ENCODE measurements around the gene ARL5B.

Gene ARL5B

DNA sequence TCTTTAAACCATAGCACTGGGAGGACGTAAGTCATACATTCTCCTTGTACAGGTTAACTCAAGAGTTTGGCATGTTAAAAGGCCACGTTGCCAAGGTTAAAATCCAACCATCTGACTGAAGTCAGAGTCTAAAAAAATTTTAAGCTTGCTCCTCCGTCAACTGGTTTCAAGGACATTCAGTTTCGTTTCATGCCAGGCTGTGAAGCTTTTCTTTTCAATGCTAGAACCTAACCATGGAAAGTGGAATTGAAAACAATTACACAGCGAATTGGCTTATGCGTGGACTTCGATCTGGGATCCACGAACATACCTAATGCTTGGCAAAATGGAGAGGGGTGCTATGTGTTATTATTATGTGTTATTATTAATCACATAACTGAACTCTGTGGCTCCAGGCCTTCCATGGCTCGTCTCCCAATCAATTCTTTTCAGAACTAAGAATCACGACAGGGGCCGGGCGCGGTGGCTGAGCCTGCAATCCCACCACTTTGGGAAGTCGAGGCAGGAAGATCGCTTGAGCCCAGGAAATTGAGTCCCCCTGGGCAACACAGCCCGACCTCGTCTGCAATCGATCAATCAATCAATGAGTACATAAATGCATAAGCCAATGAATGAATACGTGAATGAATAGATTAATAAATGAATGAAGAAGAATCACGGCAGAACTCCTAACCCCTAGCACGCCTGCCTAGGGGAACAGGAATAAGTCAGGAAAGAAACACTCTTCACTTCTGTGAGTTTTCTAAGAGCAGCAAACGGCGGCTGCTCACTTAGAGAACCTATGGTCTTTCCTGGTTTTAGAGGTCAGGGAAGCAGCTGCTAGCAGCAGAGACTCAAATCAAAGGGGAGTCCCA lies 733 bp upstream of the ARL5B start:
- no peak for DNase-seq (ENCODE audit: low spot score)
- no peak for FAIRE-seq

DNA sequence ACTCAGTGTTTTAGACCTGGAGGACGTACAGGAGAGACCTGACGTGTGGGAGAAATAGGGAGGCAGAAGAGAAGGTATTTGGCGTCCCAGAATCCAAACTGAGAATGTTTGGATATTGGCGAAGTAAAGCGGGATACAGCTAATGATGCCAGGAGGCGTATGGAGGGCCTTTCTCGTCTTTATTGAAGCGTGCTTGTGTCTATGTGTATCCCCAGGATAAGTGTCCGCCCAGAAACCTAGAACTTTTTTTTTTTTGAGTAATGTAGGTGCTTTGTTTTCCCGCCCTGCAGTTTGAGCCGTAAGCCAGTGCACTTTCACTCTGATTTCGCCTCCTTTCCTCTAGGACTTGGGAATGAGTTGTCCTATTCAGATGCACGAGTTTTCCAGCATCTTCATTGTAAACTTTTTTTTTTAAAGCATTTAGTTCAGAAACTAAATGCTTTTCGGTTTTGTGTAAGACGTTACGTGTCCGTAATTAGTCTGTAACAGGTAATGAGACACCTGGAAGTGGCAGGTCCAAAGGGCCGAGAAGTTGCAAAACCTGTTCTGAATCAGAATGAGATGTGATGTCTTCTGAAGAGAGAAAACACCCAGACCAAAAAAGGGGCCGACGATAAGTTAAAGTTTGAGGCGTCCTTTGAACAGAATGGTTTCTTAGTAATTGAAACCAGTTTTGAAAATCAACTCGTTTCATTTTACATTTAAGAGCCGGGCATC lies 746 bp downstream of the ARL5B start:
- FAIRE-seq (no peak), DNase-seq (ENCODE audit: low spot score) (peak; percentile 12)

DNA sequence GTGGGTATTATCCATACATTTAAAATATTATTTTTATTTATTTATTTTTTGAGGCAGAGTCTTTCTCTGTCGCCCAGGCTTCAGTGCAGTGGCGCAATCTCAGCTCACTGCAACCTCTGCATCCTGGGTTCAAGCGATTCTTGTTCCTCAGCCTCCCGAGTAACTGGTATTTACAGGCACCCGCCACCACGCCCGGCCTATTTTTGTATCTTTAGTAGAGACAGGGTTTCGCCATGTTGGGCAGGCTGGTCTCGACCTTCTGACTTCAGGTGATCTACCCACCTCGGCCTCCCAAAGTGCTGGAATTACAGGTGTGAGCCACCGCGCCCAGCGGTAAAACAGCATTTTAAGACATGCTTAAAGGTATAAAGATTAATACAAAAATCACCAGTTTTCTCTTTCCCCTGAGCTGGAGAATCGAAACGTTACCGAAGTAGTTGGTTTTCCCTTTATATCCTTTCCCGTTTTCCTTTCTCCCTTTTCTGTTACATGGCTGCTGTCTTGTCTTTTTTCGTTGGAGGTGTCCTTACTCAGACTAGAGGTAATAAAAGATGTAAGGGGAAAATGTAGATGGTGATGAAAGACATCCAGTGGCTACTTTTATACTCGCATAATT lies 1.7 kb downstream of the ARL5B start:
- DNase-seq (ENCODE audit: low spot score), result no peak

DNA sequence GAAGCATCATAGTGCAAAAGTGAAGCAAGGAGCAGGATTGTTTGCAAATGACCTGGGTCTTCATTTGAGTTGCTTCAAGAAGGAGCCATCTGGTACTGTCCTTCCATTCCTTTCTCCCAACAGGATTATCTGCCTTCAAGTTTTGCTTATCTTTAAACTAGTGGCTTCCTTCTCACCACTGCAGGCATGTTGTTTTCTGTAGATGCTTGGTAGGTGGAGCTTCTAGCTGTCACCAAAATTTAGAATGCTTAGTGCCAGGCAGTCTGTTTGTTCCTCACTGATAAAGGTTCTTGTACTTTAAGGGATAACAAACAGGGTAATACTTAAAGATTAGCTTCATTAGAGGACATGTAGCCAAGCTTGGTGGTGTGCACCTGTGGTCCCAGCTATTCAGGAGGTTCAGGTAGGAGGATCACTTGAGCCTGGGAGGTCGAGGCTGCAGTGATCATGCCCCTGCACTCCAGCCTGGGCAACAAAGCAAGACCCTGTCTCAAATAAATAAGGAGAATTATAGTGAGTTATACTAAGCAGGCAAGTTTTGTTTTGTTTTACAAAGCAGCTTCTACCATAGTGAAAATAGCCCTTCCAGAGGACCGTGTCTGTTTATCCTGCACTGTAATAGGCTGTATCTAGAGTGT lies 5.7 kb downstream of the ARL5B start:
- DNase-seq (ENCODE audit: low spot score) (no peak), FAIRE-seq (no peak)

More for the DNA sequence above, 1.7 kb downstream of the ARL5B start:
- FAIRE-seq, result no peak

DNA sequence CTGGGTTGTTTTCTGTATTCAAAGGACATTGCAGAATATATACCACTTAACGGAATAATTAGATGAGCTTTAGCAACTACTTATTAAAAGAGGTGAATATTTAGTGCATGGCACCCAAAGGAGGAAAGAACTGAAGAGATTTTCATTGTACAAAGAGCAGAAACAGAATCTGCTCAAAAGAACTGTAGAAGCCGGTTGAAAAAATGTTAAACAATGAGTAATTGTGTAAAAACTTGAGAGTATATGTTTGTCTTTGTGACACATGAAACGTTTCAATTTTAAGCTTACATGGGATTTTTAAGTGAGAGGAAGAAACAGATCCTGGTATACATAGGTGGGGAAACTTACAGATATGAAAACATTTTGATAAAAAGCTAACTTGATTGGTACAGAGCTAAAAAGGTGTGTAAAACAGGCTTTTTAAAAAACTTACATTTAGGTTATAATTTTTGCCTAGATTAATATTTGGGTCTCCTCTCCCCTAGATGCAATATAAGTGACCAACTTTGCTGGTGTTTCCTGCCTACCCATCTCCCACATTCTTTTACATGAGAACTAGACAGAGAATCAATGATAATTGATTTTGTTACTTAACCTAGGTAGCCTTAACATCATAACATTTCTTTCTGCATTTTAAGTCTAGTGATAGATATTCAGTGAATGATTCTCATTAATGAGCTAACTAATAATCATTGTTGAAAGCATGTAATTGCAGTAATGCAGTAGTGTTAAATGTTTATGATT lies 6.8 kb downstream of the ARL5B start:
- DNase-seq (ENCODE audit: low spot score) (no peak), FAIRE-seq (no peak)

DNA sequence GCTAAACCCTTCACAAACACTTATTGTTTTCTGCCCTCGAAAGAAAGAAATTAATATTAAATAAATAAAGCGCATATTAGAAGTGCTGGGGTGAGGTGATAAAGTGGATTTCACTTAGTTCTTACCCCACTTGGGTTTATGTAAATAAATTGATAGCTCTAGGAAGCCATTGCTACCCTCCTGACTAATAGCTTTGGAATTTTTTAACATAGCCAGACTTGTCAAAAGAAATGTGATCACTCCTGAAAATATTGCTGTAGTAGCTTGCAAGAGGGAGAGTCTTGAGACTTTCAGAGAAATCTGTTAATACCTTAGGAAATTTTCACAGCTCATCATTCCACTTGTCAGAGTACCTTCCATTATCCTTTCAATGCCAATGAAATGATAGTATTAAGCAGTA lies 7.6 kb downstream of the ARL5B start:
- DNase-seq (ENCODE audit: low spot score) (peak; percentile 40), FAIRE-seq (no peak)

DNA sequence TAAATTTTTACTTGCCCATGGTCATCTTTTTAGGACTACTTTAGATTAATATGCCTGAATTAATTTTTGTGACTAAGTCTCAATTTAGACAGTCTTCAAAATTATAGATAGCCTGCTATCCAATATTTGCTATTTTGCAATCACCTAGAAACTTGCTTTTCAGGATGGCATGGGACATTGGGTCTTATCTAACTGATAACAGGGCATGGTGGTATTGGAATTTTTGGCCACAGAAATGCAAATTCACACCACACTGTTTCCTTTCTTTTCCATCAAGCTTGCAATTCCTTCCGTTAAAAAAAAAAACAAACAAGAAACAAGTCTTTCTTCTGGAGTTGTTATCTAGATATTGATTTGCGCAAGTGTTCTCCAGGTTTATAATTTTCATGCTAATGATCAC lies 8.8 kb downstream of the ARL5B start:
- no peak for DNase-seq (ENCODE audit: low spot score)
- FAIRE-seq, result no peak

DNA sequence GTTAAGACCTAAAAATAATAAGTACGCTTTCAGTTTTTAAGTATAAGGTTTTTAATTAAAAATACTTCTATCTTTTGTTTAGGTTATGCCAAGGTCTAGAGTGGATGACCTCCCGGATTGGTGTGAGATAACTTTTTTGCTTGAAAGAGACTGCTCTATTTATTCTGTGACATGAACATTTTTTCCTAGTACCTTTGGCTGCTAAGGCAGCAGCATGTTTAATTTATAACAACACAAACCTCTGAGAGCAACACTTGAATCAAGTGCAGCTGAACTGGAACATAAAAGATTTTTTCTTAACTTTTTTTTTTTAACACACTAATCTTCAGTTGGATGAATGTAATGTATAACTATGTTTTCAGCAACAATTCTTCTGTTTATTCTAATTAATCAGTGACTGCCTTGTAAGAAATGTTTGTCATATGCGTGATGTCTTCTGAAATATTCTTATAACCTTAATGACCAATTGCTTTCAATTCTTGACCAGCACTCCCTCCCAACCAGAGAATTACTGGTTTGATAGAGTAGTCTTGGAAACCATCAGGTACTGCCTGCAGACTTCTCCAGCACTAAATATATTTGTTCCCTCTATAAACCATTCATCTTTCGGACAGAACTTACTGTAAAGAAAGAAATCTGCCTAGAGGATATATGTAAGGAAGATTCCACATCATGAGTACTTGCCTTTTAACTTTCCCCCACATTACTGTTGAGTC lies 16.0 kb downstream of the ARL5B start:
- no peak for FAIRE-seq
- DNase-seq (ENCODE audit: low spot score), result no peak

DNA sequence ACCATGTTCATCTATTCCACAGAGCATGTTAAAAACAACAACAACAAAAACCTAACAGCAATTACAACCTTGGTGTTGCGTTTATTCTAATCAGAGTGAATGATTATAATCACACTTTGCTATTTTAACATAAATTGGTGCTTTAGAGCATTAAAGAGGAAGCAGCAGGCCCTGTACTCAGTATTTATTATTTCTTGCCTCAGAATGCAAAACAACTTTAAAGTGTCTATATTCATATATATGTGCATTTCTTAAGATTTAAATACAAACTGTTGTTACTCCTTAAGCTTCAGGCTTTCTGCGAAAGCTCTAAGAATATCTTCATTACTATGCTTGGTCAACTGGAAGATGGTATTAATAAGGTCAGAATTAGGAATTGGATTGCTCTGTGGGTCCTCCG lies 21.5 kb downstream of the ARL5B start:
- no peak for DNase-seq (ENCODE audit: low spot score)
- no peak for FAIRE-seq

DNA sequence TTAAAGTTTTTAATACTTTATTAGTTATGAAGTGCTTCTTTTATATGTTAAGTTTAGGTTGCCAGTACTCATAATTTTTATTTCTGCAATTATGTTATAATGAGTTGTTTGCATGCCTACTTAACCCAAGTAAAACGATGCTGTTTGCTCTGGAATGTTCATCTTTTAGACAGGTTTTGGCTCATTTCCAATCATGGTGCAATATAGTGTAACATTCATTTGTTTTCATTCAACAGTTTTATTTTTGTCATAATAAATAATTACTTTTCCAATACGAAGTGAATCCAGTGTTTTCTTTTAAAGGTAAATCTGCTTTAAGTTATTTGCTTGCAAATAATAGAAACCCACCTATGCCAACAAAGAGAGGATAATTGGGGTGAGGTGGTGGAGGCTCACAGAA lies 22.1 kb downstream of the ARL5B start:
- no peak for FAIRE-seq
- no peak for DNase-seq (ENCODE audit: low spot score)

DNA sequence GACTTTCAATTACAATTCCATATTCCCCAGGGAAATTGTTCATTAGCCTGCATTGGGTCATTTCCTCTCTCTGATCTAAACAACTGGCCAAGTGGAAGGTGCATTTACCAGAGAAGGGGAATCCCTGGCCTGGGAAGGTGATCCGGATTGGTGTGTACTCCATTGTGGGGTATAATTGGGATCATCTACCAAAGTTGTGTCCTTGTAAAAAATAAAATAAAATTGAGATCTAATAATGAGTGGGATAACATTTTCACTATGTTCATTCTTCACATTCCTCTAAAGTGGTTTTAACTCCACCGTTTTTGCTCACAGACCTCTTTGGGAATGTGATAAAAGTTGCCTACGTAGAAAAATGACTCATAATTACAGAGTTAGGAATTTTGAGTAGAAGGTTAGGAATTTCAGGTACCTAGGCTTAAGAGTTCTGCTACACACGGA lies 22.8 kb downstream of the ARL5B start:
- DNase-seq (ENCODE audit: low spot score) (peak; percentile 33), FAIRE-seq (no peak)

DNA sequence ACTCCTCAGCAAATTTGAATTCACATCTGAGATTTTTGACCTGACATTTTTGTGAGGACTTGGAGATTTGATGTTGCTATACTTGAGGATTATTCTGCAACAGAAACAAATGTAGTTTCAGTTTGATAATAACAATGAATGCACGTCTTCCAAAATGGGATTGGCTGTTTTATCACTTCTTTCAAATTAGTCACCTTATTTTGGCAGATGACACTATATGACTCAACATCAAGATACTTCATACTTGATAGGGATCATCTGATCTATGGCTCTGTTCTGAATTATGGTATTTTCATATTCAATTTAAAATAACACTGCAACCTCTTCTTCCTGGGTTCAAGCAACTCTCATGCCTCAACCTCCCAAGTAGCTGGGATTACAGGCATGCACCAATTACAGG lies 24.2 kb downstream of the ARL5B start:
- DNase-seq (ENCODE audit: low spot score) (no peak), FAIRE-seq (no peak)

DNA sequence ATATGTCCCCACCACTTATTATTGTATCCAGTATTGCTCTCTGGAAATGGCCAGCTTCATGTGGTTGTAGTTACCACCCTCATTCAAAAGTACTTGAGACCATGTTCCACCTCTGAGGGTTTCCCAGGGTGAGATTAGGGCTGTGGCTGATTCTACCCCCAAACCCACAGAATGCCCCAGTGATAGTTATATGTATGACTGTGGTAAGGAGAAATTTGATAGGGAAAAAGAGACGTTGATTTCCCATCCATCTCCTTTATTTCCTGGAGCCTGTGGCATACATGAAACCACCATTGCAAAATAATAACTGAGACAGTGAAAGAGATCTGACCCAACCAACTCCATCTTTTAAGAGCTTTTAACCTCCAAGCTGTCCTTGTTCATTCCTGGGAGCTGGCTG lies 25.2 kb downstream of the ARL5B start:
- DNase-seq (ENCODE audit: low spot score) (no peak), FAIRE-seq (no peak)

DNA sequence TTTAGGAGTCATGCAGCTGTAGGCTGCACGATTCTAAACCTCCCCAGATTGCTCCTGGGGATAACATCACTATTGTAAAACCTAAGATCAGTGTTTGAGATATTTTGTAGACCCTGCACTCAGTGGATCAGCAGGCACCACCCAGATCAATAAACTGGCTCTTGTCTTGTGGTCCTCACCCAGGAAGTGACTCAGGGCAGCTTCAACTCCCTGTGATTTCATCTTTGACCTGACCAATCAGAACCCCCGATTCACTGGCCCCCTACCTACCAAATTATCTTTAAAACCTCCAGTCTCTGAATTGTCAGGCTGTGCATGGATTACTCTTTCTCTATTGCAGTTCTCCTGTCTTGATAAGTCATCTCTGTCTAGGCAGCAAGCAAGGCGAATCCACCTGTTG lies 25.7 kb downstream of the ARL5B start:
- DNase-seq (ENCODE audit: low spot score) (no peak), FAIRE-seq (no peak)

DNA sequence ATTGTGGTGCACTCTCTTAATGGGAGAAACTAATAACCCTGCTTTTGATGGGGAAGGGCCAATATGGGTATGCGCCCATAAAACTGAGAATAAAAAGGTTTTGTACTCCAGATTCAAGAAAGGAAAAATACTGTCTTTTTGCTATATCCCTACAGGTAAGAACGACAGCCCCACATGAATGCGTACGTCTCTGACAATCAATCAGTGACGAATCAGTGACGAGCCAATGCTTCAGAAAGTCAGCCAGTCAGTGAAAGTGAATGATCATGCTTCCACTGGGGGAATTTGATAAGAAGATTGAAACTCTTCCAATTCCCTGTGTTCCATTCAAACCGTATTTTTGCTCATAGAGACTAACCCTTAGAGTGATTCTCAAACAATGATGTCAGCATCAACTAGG lies 26.3 kb downstream of the ARL5B start:
- FAIRE-seq (no peak), DNase-seq (ENCODE audit: low spot score) (no peak)

DNA sequence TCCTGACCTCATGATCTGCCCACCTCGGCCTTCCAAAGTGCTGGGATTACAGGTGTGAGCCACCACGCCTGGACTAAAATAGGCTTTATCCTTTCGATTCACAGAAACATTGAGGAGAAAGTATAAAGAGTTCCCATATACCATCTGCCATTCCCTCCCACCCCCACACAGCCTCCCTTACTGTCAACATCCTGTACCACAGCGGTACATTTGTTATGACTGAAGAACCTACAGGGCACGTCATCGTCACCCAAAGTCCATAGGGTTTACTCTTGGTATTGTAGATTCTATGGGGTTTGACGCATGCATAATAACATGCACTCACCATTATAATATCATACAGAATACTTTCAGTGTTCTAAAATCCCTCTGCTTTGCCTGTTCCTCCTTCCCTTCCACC lies 28.0 kb downstream of the ARL5B start:
- DNase-seq (ENCODE audit: low spot score), result no peak

DNA sequence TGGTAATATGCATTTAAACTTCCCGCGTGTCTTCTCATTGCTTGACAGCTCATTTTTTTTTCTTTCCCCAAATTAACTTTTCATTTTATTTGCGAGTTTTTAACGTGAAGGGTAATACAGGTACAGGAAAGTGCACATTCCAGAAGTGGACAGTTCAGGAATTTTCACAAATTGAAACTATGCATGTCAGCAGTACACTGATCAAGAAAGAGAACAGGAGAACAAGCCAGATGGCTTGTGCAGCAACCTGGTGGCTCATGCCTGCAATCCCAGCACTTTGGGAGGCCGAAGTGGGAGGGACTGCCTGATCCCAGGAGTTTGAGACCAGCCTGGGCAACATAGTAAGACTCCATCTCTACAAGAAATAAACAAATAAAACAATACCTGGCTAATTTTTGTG lies 28.5 kb downstream of the ARL5B start:
- FAIRE-seq (no peak), DNase-seq (ENCODE audit: low spot score) (no peak)

More for the DNA sequence above, 28.0 kb downstream of the ARL5B start:
- no peak for FAIRE-seq

DNA sequence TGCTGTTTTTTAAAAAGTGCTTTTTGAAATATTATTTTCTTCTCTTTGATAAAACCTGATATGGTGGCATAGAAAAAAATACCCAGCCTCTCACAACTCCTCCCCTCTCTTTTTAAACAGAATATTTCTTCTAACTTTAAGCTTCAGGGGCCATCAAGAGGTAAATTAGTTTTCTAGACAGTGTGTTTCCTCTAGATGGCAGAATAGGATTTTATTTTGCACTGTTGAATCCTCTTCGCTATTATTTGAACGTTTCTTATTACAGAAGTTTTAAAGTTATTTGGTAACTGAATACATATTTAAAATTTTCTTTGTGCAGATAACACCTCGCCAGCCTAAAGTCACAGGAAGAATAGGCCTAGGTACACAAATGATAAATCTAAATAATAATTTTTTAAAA lies 30.3 kb downstream of the ARL5B start:
- DNase-seq (ENCODE audit: low spot score), result no peak
- FAIRE-seq, result no peak

DNA sequence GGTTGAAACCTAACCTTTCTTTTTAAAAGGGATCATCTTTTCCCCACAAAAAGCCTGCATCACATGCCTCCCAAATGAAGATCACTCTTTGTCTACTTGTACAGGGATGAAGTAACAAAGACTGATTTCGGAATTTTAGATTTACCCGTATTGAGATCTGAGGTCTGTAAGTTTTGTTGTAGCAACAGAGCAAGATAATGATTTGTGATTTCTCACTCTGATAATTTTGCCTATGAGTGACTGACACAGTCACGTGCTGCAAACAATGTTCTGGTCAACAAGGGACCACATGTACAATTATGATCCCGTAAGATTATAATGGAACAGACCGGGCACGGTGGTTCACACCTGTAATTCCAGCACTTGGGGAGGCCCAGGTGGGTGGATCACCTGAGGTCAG lies 31.3 kb downstream of the ARL5B start:
- no peak for FAIRE-seq

More for the DNA sequence above, 31.3 kb downstream of the ARL5B start:
- no peak for DNase-seq (ENCODE audit: low spot score)

Measured in urothelium cell line (cell line).